HUES64 (cell line): ENCODE data around the gene TMEM123.

Source experiments
- H3K27ac ChIP-seq: 2 replicates; pipeline ENCODE4 v1.7.0; 2013; ENCODE audit warnings: low read depth, low read length, inconsistent platforms
- H3K27me3 ChIP-seq: 2 replicates; pipeline ENCODE4 v1.6.1; 2013; ENCODE audit warnings: mild to moderate bottlenecking, low read length; ENCODE audit not compliant: insufficient read depth
- H3K36me3 ChIP-seq: 2 replicates; pipeline ENCODE4 v1.6.1; 2013; ENCODE audit warnings: mild to moderate bottlenecking, low read length; ENCODE audit not compliant: insufficient read depth
- H3K4me1 ChIP-seq: 2 replicates; pipeline ENCODE4 v1.6.1; 2013; ENCODE audit warnings: mild to moderate bottlenecking, low read length, moderate library complexity; ENCODE audit not compliant: insufficient read depth
- H3K4me3 ChIP-seq: 2 replicates; pipeline ENCODE4 v1.5.1; 2013; ENCODE audit warnings: mild to moderate bottlenecking, low read length, moderate library complexity
- H3K9ac ChIP-seq: 2 replicates; pipeline ENCODE4 v1.6.1; 2013; ENCODE audit warnings: mild to moderate bottlenecking, low read depth, low read length
- H3K9me3 ChIP-seq: 2 replicates; pipeline ENCODE4 v1.6.1; 2013; ENCODE audit warnings: low read depth, low read length; ENCODE audit not compliant: insufficient read depth
- WGBS: fragments of 150-250, 120-280 bp; methylation state at CpG from one replicate; pipeline ENCODE4 v1.1.7; 2013; ENCODE audit warnings: missing lambda C conversion rate; 5-methylcytosine and 5-hydroxymethylcytosine counted together

Gene TMEM123

DNA sequence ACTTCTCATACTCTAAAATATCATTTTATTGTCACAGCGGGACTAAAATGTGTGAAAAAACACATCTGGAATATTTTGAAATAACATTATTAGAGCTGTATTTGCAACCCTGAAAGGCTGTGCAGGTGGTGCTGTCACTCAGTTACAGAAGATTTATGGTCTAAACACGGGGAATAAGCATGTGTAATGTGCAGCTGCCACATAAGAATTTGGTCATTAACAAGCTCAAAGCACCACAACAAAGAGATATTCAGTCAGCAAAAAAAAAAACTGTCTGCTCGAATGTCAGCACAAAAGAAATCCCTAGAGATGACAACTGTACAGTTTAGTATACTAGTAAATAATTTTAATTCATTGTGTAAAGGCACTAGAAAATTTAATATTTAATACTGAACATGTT is 31.3 kb downstream of the TMEM123 start:
- no peaks in the 10 kb centered on the region for H3K4me1 ChIP-seq
- H3K27ac ChIP-seq: no peak overlapping the region
- H3K36me3 ChIP-seq: no peaks in the 10 kb centered on the region; the same call in 1 of the 2 replicates
- H3K9ac ChIP-seq: no peak overlapping the region
- 95% methylated on average over 2 of the region's 3 CpGs for WGBS
- no peak overlapping the region for H3K4me3 ChIP-seq
- H3K9me3 ChIP-seq: peaks cover 2% of the 10 kb centered on the region; the same call in 1 of the 2 replicates
- no peaks in the 10 kb centered on the region for H3K27me3 ChIP-seq

DNA sequence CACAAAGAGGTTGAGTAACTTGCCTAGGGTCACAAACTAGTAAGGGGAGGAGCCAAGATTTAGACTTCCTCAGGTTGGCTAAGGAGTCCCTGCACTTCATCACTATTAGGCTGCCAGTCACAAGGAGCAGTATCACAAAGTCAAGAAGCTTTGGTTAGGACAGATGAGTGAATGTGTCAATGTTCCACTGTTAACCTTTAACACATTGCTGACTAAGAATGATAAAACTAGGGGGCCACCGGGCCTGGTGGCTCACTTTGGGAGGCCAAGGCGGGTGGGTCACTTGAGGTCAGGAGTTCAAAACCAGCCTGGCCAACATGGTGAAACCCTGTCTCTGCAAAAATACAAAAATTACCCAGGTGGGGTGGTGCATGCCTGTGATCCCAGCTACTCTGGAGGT is 32.0 kb downstream of the TMEM123 start:
- WGBS: 87% methylated on average over 2 of the region's 2 CpGs
- Histone ChIP-seq H3K36me3 (no peaks in the 10 kb centered on the region; the same call in 1 of the 2 replicates), H3K4me1 (no peaks in the 10 kb centered on the region), H3K4me3 (no peak overlapping the region), H3K27me3 (no peaks in the 10 kb centered on the region), H3K27ac (no peak overlapping the region), H3K9me3 (peaks cover 2% of the 10 kb centered on the region; the same call in 1 of the 2 replicates), H3K9ac (no peak overlapping the region)

DNA sequence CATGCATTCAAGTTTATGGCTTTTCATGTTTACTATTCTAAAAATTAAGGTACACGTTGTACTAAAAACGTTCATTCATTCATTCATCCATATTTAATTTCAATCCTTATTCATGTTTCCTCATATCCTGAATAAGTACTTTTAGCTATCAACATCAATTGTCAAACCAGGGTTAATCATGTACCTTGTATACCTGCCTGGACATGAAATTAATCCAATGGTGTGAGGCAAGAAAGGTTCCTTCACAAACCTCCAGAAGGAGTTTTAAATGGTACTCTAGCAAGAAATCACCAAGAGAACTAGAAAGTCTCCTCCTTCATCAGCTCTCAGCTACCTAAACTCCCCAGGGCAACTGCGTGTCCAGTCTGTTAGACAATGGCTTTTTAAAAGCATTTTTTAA is 33.4 kb downstream of the TMEM123 start:
- 97% methylated on average over 3 of the region's 3 CpGs for WGBS
- peaks cover 2% of the 10 kb centered on the region; the same call in 1 of the 2 replicates for H3K9me3 ChIP-seq
- H3K27ac ChIP-seq: no peak overlapping the region
- no peaks in the 10 kb centered on the region; the same call in 1 of the 2 replicates for H3K36me3 ChIP-seq
- H3K9ac ChIP-seq: no peak overlapping the region
- H3K4me3 ChIP-seq: no peak overlapping the region
- H3K27me3 ChIP-seq: no peaks in the 10 kb centered on the region
- H3K4me1 ChIP-seq: no peaks in the 10 kb centered on the region

DNA sequence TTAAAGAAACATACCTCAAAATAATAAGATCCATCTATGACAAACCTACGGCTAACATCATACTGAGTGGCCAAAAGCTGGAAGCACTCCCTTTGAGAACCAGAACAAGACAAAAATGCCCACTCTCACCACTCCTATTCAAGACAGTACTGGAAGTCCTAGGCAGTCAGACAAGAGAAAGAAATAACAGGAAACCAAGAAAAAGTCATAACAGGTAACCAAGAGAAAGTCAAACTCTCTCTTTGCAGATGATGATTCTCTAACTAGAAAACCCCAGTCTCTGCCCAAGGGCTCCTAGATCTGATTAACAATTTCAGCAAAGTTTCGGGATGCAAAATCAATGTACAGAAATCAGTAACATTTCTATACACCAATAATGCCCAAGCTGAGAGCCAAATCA is 35.6 kb downstream of the TMEM123 start:
- H3K36me3 ChIP-seq: no peaks in the 10 kb centered on the region; the same call in 1 of the 2 replicates
- 97% methylated on average over 2 of the region's 2 CpGs for WGBS
- H3K27ac ChIP-seq: no peak overlapping the region
- H3K9me3 ChIP-seq: peaks cover 2% of the 10 kb centered on the region; the same call in 1 of the 2 replicates
- no peak overlapping the region for H3K4me3 ChIP-seq
- H3K9ac ChIP-seq: no peak overlapping the region
- no peaks in the 10 kb centered on the region for H3K4me1 ChIP-seq
- H3K27me3 ChIP-seq: no peaks in the 10 kb centered on the region

DNA sequence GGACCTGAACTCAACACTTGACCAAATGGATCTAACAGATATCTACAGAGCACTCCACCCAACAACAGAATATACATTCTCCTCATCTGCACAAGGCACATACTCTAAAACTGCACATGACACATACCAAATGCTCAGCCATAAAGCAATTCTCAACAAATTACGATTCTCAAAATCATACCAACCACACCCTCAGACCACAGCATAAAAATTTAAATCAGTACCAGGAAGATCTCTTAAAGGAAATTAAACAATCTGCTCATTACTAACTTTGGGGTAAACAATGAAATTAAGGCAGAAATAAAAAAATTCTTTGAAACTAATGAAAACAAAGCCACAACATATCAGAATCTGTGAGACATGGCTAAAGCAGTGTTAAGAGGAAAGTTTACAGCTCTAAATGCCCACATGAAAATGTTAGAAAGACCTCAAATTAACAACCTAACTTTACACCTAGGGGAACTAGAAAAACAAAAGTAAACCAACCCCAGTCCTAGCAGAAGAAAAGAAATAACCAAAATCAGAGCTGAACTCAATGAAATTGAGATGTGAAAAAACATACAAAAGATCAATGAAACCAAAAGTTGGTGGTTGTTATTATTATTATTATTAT is 37.2 kb downstream of the TMEM123 start:
- no peaks in the 10 kb centered on the region for H3K4me1 ChIP-seq
- 93% methylated on average over 1 of the region's 1 CpG for WGBS
- H3K36me3 ChIP-seq: no peaks in the 10 kb centered on the region; the same call in 1 of the 2 replicates
- H3K9me3 ChIP-seq: peaks cover 2% of the 10 kb centered on the region; the same call in 1 of the 2 replicates
- no peaks in the 10 kb centered on the region for H3K27me3 ChIP-seq
- no peak overlapping the region for H3K4me3 ChIP-seq
- H3K9ac ChIP-seq: no peak overlapping the region
- H3K27ac ChIP-seq: no peak overlapping the region

- H3K27ac ChIP-seq: no peak overlapping the region
- H3K27me3 ChIP-seq: no peaks in the 10 kb centered on the region
- H3K9ac ChIP-seq: no peak overlapping the region
- no peak overlapping the region for H3K4me3 ChIP-seq
- H3K4me1 ChIP-seq: no peaks in the 10 kb centered on the region
- WGBS: 93% methylated on average over 2 of the region's 2 CpGs
- H3K9me3 ChIP-seq: peaks cover 2% of the 10 kb centered on the region; the same call in 1 of the 2 replicates
- H3K36me3 ChIP-seq: no peaks in the 10 kb centered on the region; the same call in 1 of the 2 replicates
Measured at GRCh38 chr11:102414559-102414958, 38.0 kb downstream of the TMEM123 start.

DNA sequence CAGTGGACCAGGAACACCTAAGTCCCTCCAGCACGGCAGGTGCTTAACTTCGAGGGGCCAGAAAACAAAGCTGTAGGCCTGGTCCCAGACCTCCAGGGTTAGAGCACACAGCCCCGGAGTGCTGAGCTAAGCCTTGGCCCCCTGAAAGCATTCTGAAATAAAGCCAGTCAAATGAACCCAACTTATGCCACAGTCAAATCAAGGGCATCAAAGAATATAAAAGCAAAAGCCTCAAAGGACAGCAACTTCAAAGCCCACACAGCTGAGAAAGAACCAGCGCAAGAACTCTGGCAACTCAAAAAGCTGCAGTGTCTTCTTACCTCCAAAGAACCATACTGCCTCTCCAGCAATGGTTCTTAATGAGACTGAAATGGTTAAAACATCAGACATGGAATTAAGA is 39.1 kb downstream of the TMEM123 start:
- H3K9me3 ChIP-seq: peaks cover under 1% of the 10 kb centered on the region; the same call in 1 of the 2 replicates
- 93% methylated on average over 4 of the region's 4 CpGs for WGBS
- H3K27ac ChIP-seq: no peak overlapping the region
- H3K27me3 ChIP-seq: no peaks in the 10 kb centered on the region
- no peaks in the 10 kb centered on the region for H3K4me1 ChIP-seq
- no peak overlapping the region for H3K4me3 ChIP-seq
- no peaks in the 10 kb centered on the region for H3K36me3 ChIP-seq
- no peak overlapping the region for H3K9ac ChIP-seq

DNA sequence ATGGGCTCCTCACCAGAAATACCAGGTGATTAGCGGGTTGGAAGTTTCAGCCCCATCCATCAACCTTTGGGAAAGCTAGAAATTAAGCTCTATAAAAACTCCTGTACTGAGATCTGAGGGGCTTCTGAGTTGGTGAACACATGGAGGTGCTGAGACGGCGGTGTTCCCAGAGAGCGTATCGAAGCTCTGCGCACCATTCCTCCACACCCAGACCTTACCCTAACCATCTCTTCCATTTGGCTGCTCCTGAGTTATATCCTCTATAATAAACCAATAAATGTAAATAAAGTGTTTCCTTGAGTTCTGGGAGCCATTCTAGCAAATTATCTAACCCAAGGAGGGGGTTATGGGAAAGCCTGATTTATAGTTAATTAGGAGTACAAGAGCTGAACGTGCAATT is 41.4 kb downstream of the TMEM123 start:
- H3K9ac ChIP-seq: no peak overlapping the region
- H3K4me1 ChIP-seq: no peaks in the 10 kb centered on the region
- no peaks in the 10 kb centered on the region for H3K36me3 ChIP-seq
- no peaks in the 10 kb centered on the region for H3K27me3 ChIP-seq
- H3K4me3 ChIP-seq: no peak overlapping the region
- no peaks in the 10 kb centered on the region for H3K9me3 ChIP-seq
- 95% methylated on average over 7 of the region's 7 CpGs for WGBS
- H3K27ac ChIP-seq: no peak overlapping the region

- Histone ChIP-seq H3K27me3 (no peaks in the 10 kb centered on the region), H3K4me1 (no peaks in the 10 kb centered on the region), H3K27ac (no peak overlapping the region), H3K36me3 (no peaks in the 10 kb centered on the region), H3K4me3 (no peak overlapping the region), H3K9ac (no peak overlapping the region), H3K9me3 (no peaks in the 10 kb centered on the region)
- 87% methylated on average over 5 of the region's 5 CpGs for WGBS
Measured at GRCh38 chr11:102410382-102410784, 42.2 kb downstream of the TMEM123 start.

DNA sequence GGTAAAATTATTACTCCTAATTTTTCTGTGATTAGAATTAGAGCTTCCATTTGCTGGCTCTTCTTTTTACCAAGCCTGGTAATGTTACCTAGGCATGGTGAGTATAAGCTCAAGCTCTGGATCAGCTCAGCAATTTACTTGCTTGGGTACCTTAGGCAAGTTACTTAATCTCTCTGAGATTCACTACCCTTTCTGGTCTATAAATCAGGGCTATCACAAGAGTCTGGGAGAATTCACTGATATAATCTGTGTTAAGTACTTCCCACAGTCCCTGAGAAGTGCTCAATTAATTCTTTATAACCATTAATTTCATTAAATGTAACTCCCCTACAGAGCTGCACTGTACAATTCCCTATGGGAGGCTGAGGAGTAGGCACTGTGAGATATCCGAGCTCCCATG is 44.2 kb downstream of the TMEM123 start:
- Histone ChIP-seq H3K4me1 (no peaks in the 10 kb centered on the region), H3K27ac (no peak overlapping the region), H3K27me3 (no peaks in the 10 kb centered on the region), H3K9me3 (no peaks in the 10 kb centered on the region), H3K4me3 (no peak overlapping the region), H3K9ac (no peak overlapping the region), H3K36me3 (no peaks in the 10 kb centered on the region)
- WGBS: 100% methylated on average over 1 of the region's 1 CpG

DNA sequence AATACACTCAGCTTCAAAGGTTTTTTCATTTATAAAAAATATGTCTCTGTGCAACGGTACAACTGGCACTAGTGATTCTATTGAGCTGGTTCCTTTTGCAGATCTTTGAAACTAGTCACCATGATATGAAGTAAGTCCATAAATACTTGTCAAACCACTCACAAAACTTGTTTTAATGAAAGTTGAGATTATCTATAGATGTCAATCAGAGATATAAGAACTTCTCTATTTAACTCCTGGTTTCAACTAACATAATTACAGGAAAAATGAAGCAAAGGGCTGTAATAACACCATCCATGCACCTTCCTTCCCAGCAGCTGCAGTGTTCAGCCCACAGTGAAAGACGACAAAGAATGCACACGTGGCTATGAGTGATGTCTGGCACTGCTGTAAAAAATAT is 44.7 kb downstream of the TMEM123 start:
- Histone ChIP-seq H3K27ac (no peak overlapping the region), H3K4me3 (no peak overlapping the region), H3K27me3 (no peaks in the 10 kb centered on the region), H3K9ac (no peak overlapping the region), H3K36me3 (no peaks in the 10 kb centered on the region), H3K4me1 (no peaks in the 10 kb centered on the region), H3K9me3 (no peaks in the 10 kb centered on the region)
- 100% methylated on average over 3 of the region's 3 CpGs for WGBS

DNA sequence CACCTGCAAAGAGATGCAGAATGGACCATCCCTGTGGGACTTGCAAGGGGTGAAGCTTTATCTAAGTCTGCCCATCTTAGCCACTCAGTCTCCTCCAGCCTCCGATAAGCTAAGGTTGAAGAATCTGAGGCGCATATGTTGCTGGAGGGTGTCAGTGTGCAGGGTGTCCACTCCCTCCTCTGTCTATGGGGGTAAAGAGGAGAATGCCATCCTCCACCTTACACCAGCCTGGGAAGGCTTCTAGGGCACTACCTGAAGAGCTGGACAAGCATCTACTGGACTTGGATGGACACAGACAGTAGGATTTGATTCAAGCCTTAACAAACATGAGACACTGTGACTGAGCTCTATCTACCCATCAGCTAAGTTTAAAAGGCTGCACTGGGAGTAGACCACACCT is 46.5 kb downstream of the TMEM123 start:
- H3K9me3 ChIP-seq: no peaks in the 10 kb centered on the region
- H3K4me3 ChIP-seq: no peak overlapping the region
- H3K36me3 ChIP-seq: peaks cover 13% of the 10 kb centered on the region
- no peak overlapping the region for H3K27ac ChIP-seq
- no peak overlapping the region for H3K9ac ChIP-seq
- no CpG with 5 or more reads among the region's 2 CpGs for WGBS
- no peaks in the 10 kb centered on the region for H3K27me3 ChIP-seq
- H3K4me1 ChIP-seq: no peaks in the 10 kb centered on the region
